ENCODE results near the gene PLCG2. TPM values are rescaled to one million over a fixed set of nuclear protein-coding genes. Genes with fewer than 3 reads are reported as not detected.
"Not testable (repeated sequence)": the region's sequence is repeated elsewhere in the genome, so short reads cannot be mapped to it uniquely, and the experiment has no call there.

The PLCG2 gene
- total and polyA plus RNA-seq, 2 experiments from 2014 or later: 3.5 to 10.4 TPM

DNA sequence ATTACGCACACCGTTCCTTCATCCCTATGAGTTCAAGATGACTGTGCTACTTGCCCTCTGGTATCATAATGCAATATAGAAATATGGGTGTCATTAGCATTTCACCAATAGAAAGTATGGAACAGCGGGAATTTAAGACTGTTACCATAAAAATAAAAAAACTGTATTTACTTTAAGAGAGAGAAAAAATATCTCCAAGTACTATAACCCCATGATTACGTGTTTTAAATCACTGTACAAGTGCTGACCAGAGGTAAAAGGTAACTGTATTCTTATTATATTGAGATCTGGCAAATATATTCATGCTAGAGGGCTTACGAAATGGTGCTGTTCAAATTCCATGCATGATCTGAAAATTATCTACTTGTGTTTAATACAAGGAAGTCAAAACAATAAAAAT lies 226.9 kb downstream of the PLCG2 start:
- H3K4me3 ChIP-seq: no peak overlapping the region
- H3K27ac ChIP-seq: no peak overlapping the region
- H3K36me3 ChIP-seq: no peaks in the 10 kb centered on the region
- H3K27me3 ChIP-seq: no peaks in the 10 kb centered on the region
- no peaks in the 10 kb centered on the region for H3K9me3 ChIP-seq (ENCODE audit: low read depth)
- H3K4me1 ChIP-seq (ENCODE audit: low read depth): no peaks in the 10 kb centered on the region
- TF ChIP-seq, protein P1, sequence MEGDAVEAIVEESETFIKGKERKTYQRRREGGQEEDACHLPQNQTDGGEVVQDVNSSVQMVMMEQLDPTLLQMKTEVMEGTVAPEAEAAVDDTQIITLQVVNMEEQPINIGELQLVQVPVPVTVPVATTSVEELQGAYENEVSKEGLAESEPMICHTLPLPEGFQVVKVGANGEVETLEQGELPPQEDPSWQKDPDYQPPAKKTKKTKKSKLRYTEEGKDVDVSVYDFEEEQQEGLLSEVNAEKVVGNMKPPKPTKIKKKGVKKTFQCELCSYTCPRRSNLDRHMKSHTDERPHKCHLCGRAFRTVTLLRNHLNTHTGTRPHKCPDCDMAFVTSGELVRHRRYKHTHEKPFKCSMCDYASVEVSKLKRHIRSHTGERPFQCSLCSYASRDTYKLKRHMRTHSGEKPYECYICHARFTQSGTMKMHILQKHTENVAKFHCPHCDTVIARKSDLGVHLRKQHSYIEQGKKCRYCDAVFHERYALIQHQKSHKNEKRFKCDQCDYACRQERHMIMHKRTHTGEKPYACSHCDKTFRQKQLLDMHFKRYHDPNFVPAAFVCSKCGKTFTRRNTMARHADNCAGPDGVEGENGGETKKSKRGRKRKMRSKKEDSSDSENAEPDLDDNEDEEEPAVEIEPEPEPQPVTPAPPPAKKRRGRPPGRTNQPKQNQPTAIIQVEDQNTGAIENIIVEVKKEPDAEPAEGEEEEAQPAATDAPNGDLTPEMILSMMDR (IDR thresholded peaks at IDR 0.05; ENCODE audit: low read depth, low read length): no peak
- DNase-seq (ENCODE audit: low read depth in 1 of 2, low spot score in 1 of 2): no peak

DNA sequence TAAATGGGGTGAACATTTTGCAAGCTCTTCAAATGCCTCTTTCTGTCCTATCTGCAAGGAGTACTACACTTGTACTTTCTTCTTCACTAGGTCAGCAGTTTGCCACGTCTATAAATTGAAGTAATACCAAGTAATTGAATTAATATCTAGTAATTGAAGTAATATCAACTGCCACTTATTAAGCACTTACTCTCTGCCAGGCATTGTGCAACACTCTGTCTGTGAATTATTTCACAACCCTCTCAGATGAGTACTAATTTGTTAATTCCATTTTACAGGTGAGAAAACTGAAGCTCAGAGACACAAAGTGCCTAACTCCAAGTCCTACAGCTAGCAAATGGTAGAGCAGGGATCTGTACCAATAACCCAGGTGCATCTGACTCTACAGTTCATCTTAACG lies 228.1 kb downstream of the PLCG2 start:
- no peaks in the 10 kb centered on the region for H3K4me1 ChIP-seq (ENCODE audit: low read depth)
- H3K9me3 ChIP-seq (ENCODE audit: low read depth): no peaks in the 10 kb centered on the region
- no peaks in the 10 kb centered on the region for H3K27me3 ChIP-seq
- no peak for DNase-seq (ENCODE audit: low read depth in 1 of 2, low spot score in 1 of 2)
- H3K36me3 ChIP-seq: no peaks in the 10 kb centered on the region
- TF ChIP-seq, protein P1 (IDR thresholded peaks at IDR 0.05; ENCODE audit: low read depth, low read length): no peak
- H3K4me3 ChIP-seq: no peak overlapping the region
- no peak overlapping the region for H3K27ac ChIP-seq

DNA sequence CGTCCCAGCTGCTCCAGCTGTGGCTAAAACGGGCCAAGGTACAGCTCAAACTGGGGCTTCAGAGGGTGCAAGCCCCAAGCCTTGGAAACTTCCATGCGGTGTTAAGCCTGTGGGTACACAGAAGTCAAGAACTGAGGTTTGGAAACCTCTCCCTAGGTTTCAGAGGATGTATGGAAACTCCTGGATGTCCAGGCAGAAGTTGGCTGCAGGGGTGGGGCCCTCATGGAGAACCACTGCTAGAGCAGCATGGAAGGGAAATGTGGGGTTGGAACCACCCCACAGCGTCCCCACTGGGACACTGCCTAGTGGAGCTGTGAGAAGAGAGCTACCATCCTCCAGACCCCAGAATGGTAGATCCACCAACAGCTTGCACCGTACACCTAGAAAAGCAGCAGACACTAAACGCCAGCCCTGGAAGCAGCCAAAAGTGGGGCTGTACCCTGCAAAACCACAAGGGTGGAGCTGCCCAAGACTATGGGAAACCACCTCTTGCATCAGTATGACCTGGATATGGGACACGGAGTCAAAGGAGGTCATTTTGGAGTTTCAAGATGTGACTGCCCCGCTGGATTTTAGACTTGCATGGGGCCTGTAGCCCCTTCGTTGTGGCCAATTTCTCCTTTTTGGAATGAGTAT lies 230.0 kb downstream of the PLCG2 start:
- no peaks in the 10 kb centered on the region for H3K36me3 ChIP-seq
- no peaks in the 10 kb centered on the region for H3K9me3 ChIP-seq (ENCODE audit: low read depth)
- H3K4me3 ChIP-seq: no peak overlapping the region
- TF ChIP-seq, protein P1 (IDR thresholded peaks at IDR 0.05; ENCODE audit: low read depth, low read length): no peak
- no peak for DNase-seq (ENCODE audit: low read depth in 1 of 2, low spot score in 1 of 2)
- no peaks in the 10 kb centered on the region for H3K4me1 ChIP-seq (ENCODE audit: low read depth)
- H3K27ac ChIP-seq: no peak overlapping the region
- no peaks in the 10 kb centered on the region for H3K27me3 ChIP-seq

DNA sequence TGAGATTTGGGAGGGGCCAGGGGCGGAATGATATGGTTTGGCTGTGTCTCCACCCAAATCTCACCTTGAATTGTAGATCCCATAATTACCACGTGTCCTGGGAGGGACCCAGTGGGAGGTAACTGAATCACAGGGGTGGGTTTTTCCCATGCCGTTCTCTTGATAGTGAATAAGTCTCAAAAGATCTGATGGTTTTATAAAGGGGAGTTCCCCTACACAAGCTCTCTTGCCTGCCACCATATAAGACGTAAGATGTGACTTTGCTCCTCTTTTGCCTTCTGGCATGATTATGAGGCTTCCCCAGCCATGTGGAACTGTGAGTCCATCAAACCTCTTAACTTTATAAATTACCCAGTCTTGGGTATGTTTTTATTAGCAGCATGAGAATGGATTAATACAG lies 230.7 kb downstream of the PLCG2 start:
- not testable (repeated sequence) for H3K27me3 ChIP-seq; H3K4me3 ChIP-seq; H3K36me3 ChIP-seq; H3K9me3 ChIP-seq (ENCODE audit: low read depth); DNase-seq (ENCODE audit: low read depth in 1 of 2, low spot score in 1 of 2); H3K4me1 ChIP-seq (ENCODE audit: low read depth); H3K27ac ChIP-seq

DNA sequence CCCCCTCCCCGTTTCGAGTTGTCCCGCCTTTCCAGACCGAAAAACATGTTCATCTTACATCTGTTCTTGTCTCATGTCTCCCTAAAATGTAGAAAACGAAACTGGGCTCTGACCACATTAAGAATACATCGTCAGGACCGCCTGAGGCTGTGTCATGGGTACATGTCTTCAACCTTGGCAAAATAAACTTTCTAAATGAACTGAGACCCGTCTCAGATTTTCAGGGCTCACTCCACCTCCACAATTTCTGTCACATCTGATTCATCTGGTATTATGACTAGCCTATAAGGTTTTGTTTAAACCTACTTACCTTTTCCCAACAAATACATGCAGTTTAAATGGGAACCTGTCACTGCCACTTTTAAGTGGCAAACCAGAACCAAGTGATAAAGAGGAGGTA lies 231.6 kb downstream of the PLCG2 start:
- Histone ChIP-seq H3K27me3 (no peaks in the 10 kb centered on the region), H3K9me3 (ENCODE audit: low read depth) (no peaks in the 10 kb centered on the region), H3K36me3 (no peaks in the 10 kb centered on the region), H3K4me3 (no peak overlapping the region), H3K27ac (no peak overlapping the region), H3K4me1 (ENCODE audit: low read depth) (no peaks in the 10 kb centered on the region)
- DNase-seq (ENCODE audit: low read depth in 1 of 2, low spot score in 1 of 2): no peak
- TF ChIP-seq, protein P1 (IDR thresholded peaks at IDR 0.05; ENCODE audit: low read depth, low read length): no peak

DNA sequence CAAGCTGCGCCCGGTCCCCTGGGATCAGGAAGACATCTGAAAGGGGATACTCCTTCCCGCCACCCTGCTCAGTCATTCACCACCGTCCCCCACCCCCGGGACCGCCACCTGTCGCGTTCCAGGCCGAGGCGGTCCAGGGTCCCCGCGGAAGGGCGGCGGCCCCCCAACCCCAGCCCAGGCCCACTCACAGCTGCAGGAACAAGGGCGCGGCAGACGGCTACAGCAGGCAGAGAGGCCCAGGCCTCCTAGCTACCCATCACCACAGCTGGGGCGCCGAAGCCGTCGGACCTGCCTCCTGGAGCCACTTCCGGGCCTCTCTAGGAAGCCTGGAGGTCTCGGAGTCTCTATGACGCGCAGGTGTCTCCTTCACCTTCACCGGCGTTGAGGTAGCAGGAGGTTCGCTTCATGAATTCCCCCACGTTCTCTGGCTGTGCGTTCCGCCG lies 232.1 kb downstream of the PLCG2 start, which contains the start of gene SDR42E1:
Gene SDR42E1, minus strand, starts transcription at position 272 of the 443 bp plus-strand sequence. CDS start 10,612 bp downstream, outside the sequence.
- TF ChIP-seq, protein P1 (IDR thresholded peaks at IDR 0.05; ENCODE audit: low read depth, low read length): no peak
- Histone ChIP-seq H3K9me3 (ENCODE audit: low read depth) (no peaks in the 10 kb centered on the region), H3K27me3 (no peaks in the 10 kb centered on the region), H3K4me3 (no peak within 1 kb of the TSS), H3K27ac (no peak within 1 kb of the TSS), H3K36me3 (no peaks in the 10 kb centered on the region), H3K4me1 (ENCODE audit: low read depth) (no peaks in the 10 kb centered on the region)
- no peak for DNase-seq (ENCODE audit: low read depth in 1 of 2, low spot score in 1 of 2)

Other genes starting within 250 kb of the PLCG2 start
- gene SDR42E1, start 232.2 kb downstream of the PLCG2 start, total RNA-seq: 0.03 and 0.04 TPM in 2 replicates
- not detected in 2 replicates for gene SDR42E1, start 232.2 kb downstream of the PLCG2 start, polyA plus RNA-seq

Data from cardiac muscle cell (in vitro differentiated cells and primary cell).